GM03348 (cell line): ENCODE measurements around the gene KCTD3.

ENCODE experiments used
- DNase-seq: peaks from one replicate; pipeline ENCODE4 v3.0.0; 2012; ENCODE audit warnings: low spot score

The KCTD3 gene

GRCh38 chr1:215606564-215607168, 39.6 kb downstream of the KCTD3 start:
- DNase-seq: peak; percentile 25

- DNase-seq: no peak
Observed at GRCh38 chr1:215607412-215607811, 40.3 kb downstream of the KCTD3 start.

DNA sequence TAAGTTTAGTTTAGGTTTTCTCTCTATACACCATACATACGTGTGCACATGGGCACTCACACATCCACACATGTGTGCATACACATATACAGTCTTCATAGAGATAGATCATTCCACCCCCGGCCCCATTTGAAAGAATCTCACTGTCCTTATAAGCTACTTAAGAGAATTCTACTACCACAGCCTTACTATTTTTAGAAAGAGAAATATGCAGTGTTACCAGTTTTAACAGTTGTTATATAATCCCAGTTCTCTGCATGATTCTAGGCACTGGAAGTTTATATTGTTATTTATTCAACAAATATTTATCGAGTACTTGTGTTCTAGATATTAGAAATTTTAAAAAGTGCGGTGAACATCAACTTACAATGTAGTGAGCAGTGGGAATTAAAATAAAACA, 41.5 kb downstream of the KCTD3 start:
- DNase-seq: no peak

DNA sequence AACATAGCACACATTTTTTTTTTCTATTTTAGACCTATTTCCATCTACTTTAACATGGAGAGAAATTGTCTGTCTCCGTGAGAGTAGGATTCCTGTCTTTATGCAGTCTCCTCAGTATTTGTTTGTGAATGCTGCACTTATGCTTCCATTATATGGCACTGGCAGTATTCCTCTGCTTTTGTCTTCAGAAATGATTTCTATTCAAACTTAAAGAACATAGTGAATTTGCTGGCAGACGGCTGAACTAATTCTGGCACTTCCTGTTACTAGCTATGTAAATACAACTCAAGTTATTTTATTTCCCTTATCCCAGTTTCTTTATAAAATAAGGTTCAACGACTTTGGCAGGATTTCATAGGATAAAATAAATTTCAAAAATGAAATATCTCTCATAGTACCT, 45.3 kb downstream of the KCTD3 start:
- DNase-seq: no peak

DNA sequence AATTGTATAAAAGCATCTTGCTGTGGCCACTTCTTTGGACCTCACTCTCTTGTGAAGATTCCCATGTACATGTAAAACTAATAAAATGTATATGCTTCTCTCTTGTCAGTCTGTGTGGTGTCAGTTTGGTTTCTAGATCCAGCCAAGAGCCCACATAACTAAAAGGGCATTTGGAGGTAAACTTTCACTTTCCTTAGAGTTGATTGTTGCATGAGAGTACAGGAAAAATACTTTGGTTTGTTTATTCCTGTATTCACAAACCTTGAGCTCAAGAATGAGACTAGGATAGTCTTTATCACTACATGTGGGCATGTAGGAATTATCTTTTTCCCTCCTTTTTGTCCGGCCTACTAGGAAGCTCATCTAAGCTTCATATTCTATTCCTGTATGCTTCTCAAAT, 50.9 kb downstream of the KCTD3 start:
- no peak for DNase-seq

GRCh38 chr1:215623162-215623561, 56.1 kb downstream of the KCTD3 start:
- DNase-seq: no peak

DNA sequence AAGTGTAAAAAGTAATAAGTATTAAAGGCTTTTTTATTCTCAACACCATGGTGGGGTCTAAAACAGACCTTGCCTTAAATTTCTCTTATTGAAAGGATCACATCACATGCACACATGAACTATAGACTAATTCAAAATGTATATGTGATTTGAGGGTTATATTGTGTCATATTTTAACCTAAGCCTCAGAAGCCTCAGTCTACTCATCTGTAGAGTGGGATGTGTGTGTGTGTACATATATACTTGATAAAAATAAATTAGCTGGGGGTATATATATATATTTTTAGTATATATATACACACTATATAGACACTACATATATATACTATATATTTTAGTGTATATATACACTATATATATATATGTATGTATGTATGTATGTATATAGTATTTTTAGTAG, 58.8 kb downstream of the KCTD3 start:
- DNase-seq: no peak

DNA sequence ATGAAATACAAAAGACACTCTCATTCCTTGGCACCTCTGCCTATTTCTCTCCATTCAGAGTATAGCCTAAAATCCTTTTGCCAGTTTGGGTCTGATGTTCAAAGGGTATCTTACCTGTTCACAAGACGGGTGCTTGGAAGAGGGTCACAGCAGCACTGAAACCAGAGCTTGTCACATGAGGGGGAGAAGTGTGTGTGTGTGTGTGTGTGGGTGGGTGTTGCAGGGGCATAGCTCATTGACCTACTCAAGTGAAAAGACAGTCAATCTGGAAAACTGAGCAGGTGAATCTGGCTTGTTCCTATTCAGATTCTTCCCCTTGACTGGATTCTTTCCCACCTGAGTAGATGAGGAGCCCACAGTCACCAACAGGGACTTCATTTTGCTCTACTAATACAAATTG, 63.9 kb downstream of the KCTD3 start:
- no peak for DNase-seq

DNA sequence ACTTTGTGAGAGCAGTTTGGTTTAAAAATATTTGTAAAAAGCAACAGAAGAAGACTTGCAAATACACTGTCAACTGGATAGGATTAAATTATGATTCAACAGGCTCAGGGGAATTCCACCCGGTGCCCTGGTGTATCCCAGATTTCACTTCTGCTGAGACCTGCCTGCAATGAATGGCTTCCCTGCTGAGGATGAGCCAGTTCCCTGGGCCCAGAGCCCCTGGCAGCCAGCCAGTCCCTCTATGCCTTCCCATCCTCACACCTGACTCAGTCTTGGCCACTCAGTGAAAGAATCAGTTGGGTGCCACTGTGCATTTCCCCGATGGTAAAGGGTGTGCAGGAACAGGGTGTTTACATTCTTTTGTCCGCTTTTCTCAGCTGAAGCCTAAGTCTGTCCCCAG, 64.4 kb downstream of the KCTD3 start:
- peak; percentile 18 for DNase-seq

- DNase-seq: no peak
Observed at GRCh38 chr1:215635827-215636226, 68.7 kb downstream of the KCTD3 start.

- DNase-seq: peak; percentile 80
Observed at GRCh38 chr1:215636258-215636965, 69.3 kb downstream of the KCTD3 start.

DNA sequence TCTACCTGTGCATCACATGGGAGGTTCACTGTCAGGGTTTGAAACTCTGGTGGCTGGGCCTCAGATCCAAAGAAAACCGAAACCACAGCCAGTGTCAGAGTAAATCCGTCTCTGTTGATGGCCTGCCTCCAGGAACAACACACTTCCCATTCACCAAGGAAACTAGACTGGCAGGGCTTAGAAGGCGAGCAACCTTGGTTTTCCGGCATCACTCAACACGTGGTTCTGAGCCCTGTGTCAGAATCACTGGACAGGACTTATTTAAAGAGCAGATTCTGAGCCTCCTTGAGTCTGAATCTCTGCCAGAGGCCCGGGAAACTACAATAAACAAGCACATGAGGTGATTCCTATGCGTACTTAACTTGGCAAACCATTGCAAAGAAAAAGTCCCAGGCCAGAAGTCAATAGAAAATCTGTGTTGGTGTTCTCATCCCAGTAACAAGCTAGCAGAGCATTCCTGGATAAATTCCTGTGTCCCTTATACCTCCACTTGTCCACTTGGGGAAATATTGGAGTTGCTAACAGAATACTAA, 70.0 kb downstream of the KCTD3 start:
- peak; percentile 7 for DNase-seq

DNA sequence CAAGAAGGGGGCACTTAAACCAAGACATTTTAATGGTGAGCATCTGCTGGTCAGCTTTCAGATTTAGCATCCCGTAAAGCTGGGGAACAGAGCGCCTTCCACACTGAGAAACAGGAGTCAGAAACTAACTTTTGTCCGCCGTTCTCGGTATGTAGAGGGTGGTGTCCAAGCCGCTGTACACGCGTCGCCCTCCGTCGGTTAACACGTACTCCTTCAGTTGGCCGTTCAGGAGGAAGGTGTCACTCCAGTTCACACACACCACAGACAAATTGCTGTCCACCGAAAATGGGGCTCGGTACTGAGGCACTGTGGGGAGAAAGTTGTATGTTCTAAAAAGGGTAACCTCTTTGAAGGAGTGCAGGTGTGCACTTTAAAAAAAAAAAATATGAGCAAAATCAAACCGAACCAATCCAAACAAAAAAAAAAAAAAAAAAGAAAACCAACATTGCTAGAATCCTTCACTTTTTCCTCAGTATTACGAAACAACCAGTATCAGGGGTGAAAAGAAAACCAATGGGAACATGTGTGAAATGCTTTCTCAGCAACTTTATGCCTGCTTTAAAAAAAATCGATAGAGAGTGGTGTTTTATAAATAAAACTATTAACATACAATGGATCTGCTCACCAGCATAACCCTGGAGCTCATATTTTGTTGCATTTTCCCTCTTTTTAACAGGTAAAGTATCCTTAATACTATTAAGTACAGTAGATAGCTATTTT, 73.5 kb downstream of the KCTD3 start:
- no peak for DNase-seq

- DNase-seq: no peak
Observed at GRCh38 chr1:215643592-215644321, 76.7 kb downstream of the KCTD3 start.

GRCh38 chr1:215645182-215645581, 78.1 kb downstream of the KCTD3 start:
- no peak for DNase-seq

DNA sequence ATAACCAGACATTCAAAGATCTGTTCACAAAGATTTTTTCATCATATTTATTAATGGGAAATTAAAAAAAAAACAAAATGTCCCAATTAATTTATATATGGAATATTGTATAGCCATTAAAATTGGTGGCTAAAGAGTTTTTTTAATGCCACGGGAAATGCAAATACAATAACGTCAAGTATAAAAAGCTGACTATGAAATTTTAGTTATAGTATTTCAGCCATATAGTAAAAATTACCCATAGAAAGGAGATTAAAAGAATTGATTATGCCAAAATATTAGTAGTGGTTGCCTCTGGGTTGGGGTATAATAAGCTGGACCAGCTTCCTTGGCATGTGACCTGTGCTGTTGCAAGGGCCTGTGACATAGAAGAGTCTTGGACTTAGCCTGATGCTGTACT, 78.8 kb downstream of the KCTD3 start:
- no peak for DNase-seq

- no peak for DNase-seq
Observed at GRCh38 chr1:215647738-215648137, 80.6 kb downstream of the KCTD3 start.

DNA sequence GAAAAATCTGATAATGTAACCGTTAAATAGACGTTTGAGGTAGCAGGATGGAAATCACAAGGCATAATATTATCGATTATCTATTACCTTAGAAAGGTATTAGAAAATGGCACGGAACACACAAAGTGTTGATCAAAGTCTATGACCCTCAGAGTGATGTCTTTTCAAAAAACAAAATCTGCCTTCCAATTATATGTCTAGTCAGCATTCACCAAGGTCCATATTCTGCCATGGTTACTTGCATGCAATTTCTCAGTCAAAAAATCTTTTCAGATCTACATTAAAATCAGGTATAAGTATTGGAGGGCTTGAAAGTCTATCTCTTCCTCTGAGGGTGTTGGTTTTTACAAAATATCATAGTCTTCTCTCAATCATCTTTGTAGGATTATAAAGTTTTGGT, 81.9 kb downstream of the KCTD3 start:
- DNase-seq: no peak

- DNase-seq: no peak
Observed at GRCh38 chr1:215650446-215651149, 83.5 kb downstream of the KCTD3 start.

DNA sequence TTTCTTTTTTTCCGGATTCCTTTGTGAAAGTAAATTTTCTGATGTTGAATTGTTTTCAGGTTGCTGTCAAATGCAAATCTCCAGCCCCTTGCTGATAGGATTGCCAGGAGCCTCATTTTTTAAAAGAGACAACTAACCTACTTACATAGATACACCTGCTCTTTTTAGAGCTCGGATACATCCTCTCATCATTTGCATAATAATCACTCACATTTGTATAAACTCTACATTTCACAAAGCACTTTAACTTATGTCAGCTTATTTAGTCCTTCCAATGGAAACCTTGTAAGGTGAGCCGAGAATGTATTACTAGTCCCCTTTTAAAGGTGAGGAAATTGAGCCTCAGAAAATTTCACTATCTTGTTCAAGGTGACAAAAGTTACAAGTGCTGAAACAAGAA, 84.8 kb downstream of the KCTD3 start:
- no peak for DNase-seq

- no peak for DNase-seq
Observed at GRCh38 chr1:215652371-215652770, 85.3 kb downstream of the KCTD3 start.

DNA sequence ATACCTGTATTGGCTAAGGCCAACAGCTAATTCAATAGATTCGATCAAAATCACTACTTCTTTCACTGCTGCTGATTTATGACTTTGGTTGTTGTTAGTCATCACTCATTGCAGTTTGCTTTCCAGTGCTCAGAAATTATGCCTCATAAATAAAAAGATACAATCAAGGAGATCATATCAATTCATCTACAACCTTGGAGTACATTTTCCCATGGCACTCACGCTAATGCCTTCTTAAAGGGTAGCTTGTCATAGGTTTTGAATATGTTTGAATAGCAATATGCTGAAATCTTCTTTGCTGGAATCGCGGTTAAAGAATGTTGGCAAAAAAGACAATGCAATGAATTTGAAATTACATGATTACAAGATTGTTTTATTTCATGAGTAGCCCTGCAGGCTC, 89.9 kb downstream of the KCTD3 start:
- DNase-seq: no peak
